GM21381 (cell line): ENCODE measurements around the gene EREG.
A peak's percentile ranks its signal among the peaks of the same experiment; 100 is the strongest.

ENCODE experiments used
- ATAC-seq: cut with Tn5 transposase; IDR thresholded peaks from one replicate; pipeline ENCODE4 v1.9.1; 2021; ENCODE audit warnings: mild to moderate bottlenecking, moderate library complexity; ENCODE audit not compliant: unreplicated experiment

The EREG gene

GRCh38 chr4:74364652-74365491, at the start of gene EREG:
EREG (plus strand) TSS chr4:74365145; CDS start chr4:74365309, 164 bp downstream.
- ATAC-seq = peak; percentile 41

GRCh38 chr4:74315376-74315775, 49.6 kb upstream of the EREG start:
- ATAC-seq = no peak

- ATAC-seq = no peak
These were observed 48.5 kb upstream of the EREG start for GRCh38 chr4:74316397-74316796.

- ATAC-seq = no peak
These were observed 47.2 kb upstream of the EREG start for GRCh38 chr4:74317616-74318246.

- no peak for ATAC-seq
These were observed 46.7 kb upstream of the EREG start for GRCh38 chr4:74318276-74318675.

GRCh38 chr4:74319470-74319869, 45.5 kb upstream of the EREG start:
- ATAC-seq = no peak

GRCh38 chr4:74320559-74321118, 44.3 kb upstream of the EREG start:
- ATAC-seq = peak; percentile 79

GRCh38 chr4:74322301-74322700, 42.6 kb upstream of the EREG start:
- no peak for ATAC-seq

- ATAC-seq = no peak
These were observed 41.3 kb upstream of the EREG start for GRCh38 chr4:74323663-74324062.

GRCh38 chr4:74324262-74324661, 40.7 kb upstream of the EREG start:
- no peak for ATAC-seq

GRCh38 chr4:74325886-74326285, 39.1 kb upstream of the EREG start:
- no peak for ATAC-seq

GRCh38 chr4:74327762-74328161, 37.2 kb upstream of the EREG start:
- no peak for ATAC-seq

GRCh38 chr4:74328501-74328900, 36.4 kb upstream of the EREG start:
- no peak for ATAC-seq

GRCh38 chr4:74329307-74329706, 35.6 kb upstream of the EREG start:
- ATAC-seq = no peak

- ATAC-seq = no peak
These were observed 34.6 kb upstream of the EREG start for GRCh38 chr4:74330295-74330750.

GRCh38 chr4:74331252-74331651, 33.7 kb upstream of the EREG start:
- ATAC-seq = no peak

- no peak for ATAC-seq
These were observed 33.0 kb upstream of the EREG start for GRCh38 chr4:74331944-74332343.

GRCh38 chr4:74334636-74335035, 30.3 kb upstream of the EREG start:
- no peak for ATAC-seq

- ATAC-seq = peak; percentile 83
These were observed 29.5 kb upstream of the EREG start for GRCh38 chr4:74335341-74336021.

GRCh38 chr4:74338792-74339333, 26.1 kb upstream of the EREG start:
- no peak for ATAC-seq

GRCh38 chr4:74339501-74339900, 25.4 kb upstream of the EREG start:
- ATAC-seq = no peak
